RWPE2 (cell line): ENCODE measurements around the gene DIP2C.

Experiments used
- ATAC-seq: fragments of 200-7000 bp; cut with Tn5 transposase; 3 replicates; pipeline ENCODE4 v1.9.1; 2021; ENCODE audit warnings: low read depth
- DNase-seq: peaks from one replicate; pipeline ENCODE4 v3.0.0-alpha.2; 2020; ENCODE audit warnings: low spot score
- H3K27ac ChIP-seq: fragments of 450-650 bp; 2 replicates; pipeline ENCODE4 v1.5.1; 2017; ENCODE audit warnings: mild to moderate bottlenecking; ENCODE audit not compliant: poor library complexity, severe bottlenecking
- H3K27me3 ChIP-seq: fragments of 250-450 bp; sonication (Bioruptor Pico); 2 replicates; pipeline ENCODE4 v1.5.1; 2021; ENCODE audit warnings: mild to moderate bottlenecking, moderate library complexity; ENCODE audit not compliant: insufficient read depth, poor library complexity, severe bottlenecking
- H3K36me3 ChIP-seq: fragments of 250-450 bp; sonication (Bioruptor Pico); 2 replicates; pipeline ENCODE4 v1.5.1; 2020; ENCODE audit warnings: low read depth, mild to moderate bottlenecking, moderate library complexity
- H3K4me1 ChIP-seq: fragments of 250-450 bp; sonication (Bioruptor Pico); 2 replicates; pipeline ENCODE4 v1.5.1; 2021; ENCODE audit warnings: mild to moderate bottlenecking, moderate library complexity; ENCODE audit not compliant: insufficient read depth, poor library complexity, severe bottlenecking
- H3K4me3 ChIP-seq: fragments of 250-450 bp; sonication (Bioruptor Pico); 2 replicates; pipeline ENCODE4 v1.5.1; 2021; ENCODE audit warnings: mild to moderate bottlenecking, moderate library complexity; ENCODE audit not compliant: severe bottlenecking
- H3K9me3 ChIP-seq: fragments of 250-450 bp; sonication (Bioruptor Pico); 2 replicates; pipeline ENCODE4 v1.5.1; 2021; ENCODE audit warnings: mild to moderate bottlenecking, moderate library complexity; ENCODE audit not compliant: severe bottlenecking
- CTCF ChIP-seq: fragments of 450-650 bp; IDR thresholded peaks from one replicate; pipeline ENCODE4 v1.5.1; 2017; ENCODE audit warnings: mild to moderate bottlenecking, moderate library complexity; ENCODE audit not compliant: poor library complexity, severe bottlenecking

The DIP2C gene

GRCh38 chr10:244227-244626 lies 445.2 kb downstream of the DIP2C start:
- peaks cover 62% of the 10 kb centered on the region for H3K36me3 ChIP-seq
- no peak overlapping the region for H3K27ac ChIP-seq
- H3K4me3 ChIP-seq = no peak overlapping the region
- ATAC-seq (no peak), DNase-seq (no peak)
- TF ChIP-seq CTCF = no peak
- no peaks in the 10 kb centered on the region for H3K9me3 ChIP-seq
- peaks cover 5% of the 10 kb centered on the region for H3K4me1 ChIP-seq
- H3K27me3 ChIP-seq = no peaks in the 10 kb centered on the region

GRCh38 chr10:241966-242643 lies 447.4 kb downstream of the DIP2C start:
- DNase-seq (no peak), ATAC-seq (no peak)
- TF ChIP-seq CTCF = no peak
- H3K4me1 ChIP-seq = peaks cover 6% of the 10 kb centered on the region
- H3K4me3 ChIP-seq = no peak overlapping the region
- no peaks in the 10 kb centered on the region for H3K9me3 ChIP-seq
- no peaks in the 10 kb centered on the region for H3K27me3 ChIP-seq
- H3K36me3 ChIP-seq = peaks cover 51% of the 10 kb centered on the region
- no peak overlapping the region for H3K27ac ChIP-seq

GRCh38 chr10:241451-241850 lies 448.0 kb downstream of the DIP2C start:
- no peak overlapping the region for H3K4me3 ChIP-seq
- H3K36me3 ChIP-seq = peaks cover 44% of the 10 kb centered on the region
- DNase-seq = no peak
- H3K4me1 ChIP-seq = peaks cover 6% of the 10 kb centered on the region
- no peaks in the 10 kb centered on the region for H3K27me3 ChIP-seq
- no peaks in the 10 kb centered on the region for H3K9me3 ChIP-seq
- H3K27ac ChIP-seq = no peak overlapping the region
- no peak for TF ChIP-seq CTCF
- ATAC-seq = no peak

- TF ChIP-seq CTCF = peak; percentile 65
- H3K27me3 ChIP-seq = no peaks in the 10 kb centered on the region
- ATAC-seq (peak; percentile 99), DNase-seq (no peak)
- peaks cover 6% of the 10 kb centered on the region for H3K4me1 ChIP-seq
- H3K36me3 ChIP-seq = peaks cover 42% of the 10 kb centered on the region
- H3K27ac ChIP-seq = no peak overlapping the region
- H3K9me3 ChIP-seq = no peaks in the 10 kb centered on the region
- no peak overlapping the region for H3K4me3 ChIP-seq
Measured at GRCh38 chr10:239109-239508, 450.4 kb downstream of the DIP2C start.

GRCh38 chr10:235915-236314 lies 453.6 kb downstream of the DIP2C start:
- H3K9me3 ChIP-seq = no peaks in the 10 kb centered on the region
- no peak overlapping the region for H3K4me3 ChIP-seq
- TF ChIP-seq CTCF = no peak
- H3K4me1 ChIP-seq = peaks cover 6% of the 10 kb centered on the region
- H3K27ac ChIP-seq = no peak overlapping the region
- DNase-seq (no peak), ATAC-seq (no peak)
- no peaks in the 10 kb centered on the region for H3K27me3 ChIP-seq
- H3K36me3 ChIP-seq = peaks cover 19% of the 10 kb centered on the region
